K562 (cell line): ENCODE results near the gene ANKRD16. TPM values are rescaled to one million over a fixed set of nuclear protein-coding genes. Genes with fewer than 3 reads are reported as not detected.
A peak's percentile ranks its signal among the peaks of the same experiment; 100 is the strongest.

ENCODE experiments used
- HDAC6 ChIP-seq: IDR thresholded peaks from 2 replicates; pipeline ENCODE4 v1.6.1; 2012; ENCODE audit warnings: low read depth, mild to moderate bottlenecking, control low read depth, inconsistent platforms, low read length, moderate library complexity
- HLTF ChIP-seq: fragments of 450-650 bp; IDR thresholded peaks from 2 replicates; pipeline ENCODE4 v1.6.1; 2016
- HNRNPUL1 ChIP-seq: fragments of 200-400 bp; formaldehyde crosslinking; IDR thresholded peaks from 2 replicates; pipeline ENCODE4 v1.6.1; 2017; ENCODE audit warnings: low read length
- KLF16 ChIP-seq: IDR thresholded peaks from 2 replicates; pipeline ENCODE4 v1.6.1; 2016; ENCODE audit warnings: antibody characterized with exemption
- NONO ChIP-seq, 2 experiments: fragments of 200-400 bp in 1 of 2; fragments of 450-650 bp in 1 of 2; formaldehyde crosslinking in 1 of 2; IDR thresholded peaks; 2 replicates each; pipeline ENCODE4 v1.6.1; 2017; ENCODE audit warnings: low read depth in 2 of 2, mild to moderate bottlenecking in 2 of 2, moderate library complexity in 2 of 2, low read length in 1 of 2
- POU5F1 ChIP-seq: fragments of 150-350 bp; IDR thresholded peaks from 2 replicates; pipeline ENCODE4 v1.6.1; 2014; ENCODE audit warnings: borderline replicate concordance, low read length, low read depth, mild to moderate bottlenecking; ENCODE audit not compliant: partially characterized antibody
- YY1 ChIP-seq, 3 experiments: IDR thresholded peaks; 2 replicates each; pipeline ENCODE4 v1.6.1; 2011; ENCODE audit warnings: low read length in 2 of 3, mild to moderate bottlenecking in 2 of 3, moderate library complexity in 2 of 3, borderline replicate concordance in 1 of 3, control low read depth in 1 of 3, low read depth in 1 of 3; ENCODE audit not compliant: insufficient read depth in 3 of 3, insufficient replicate concordance in 2 of 3, control insufficient read depth in 1 of 3, insufficient read length in 1 of 3; ENCODE audit errors: extremely low read depth in 1 of 3
- ZKSCAN1 ChIP-seq: fragments of 150-350 bp; IDR thresholded peaks from 2 replicates; pipeline ENCODE4 v1.6.1; 2016; ENCODE audit warnings: low read depth, low read length
- ZNF143 ChIP-seq: sonication (generic); formaldehyde crosslinking; IDR thresholded peaks from 2 replicates; pipeline ENCODE4 v1.9.0; 2022; ENCODE audit warnings: mild to moderate bottlenecking, missing genetic modification reagents
- ZNF175 ChIP-seq: fragments of 200-800 bp; sonication (Bioruptor generic); IDR thresholded peaks from 2 replicates; pipeline ENCODE4 v1.6.1; 2016; ENCODE audit warnings: low read depth, mild to moderate bottlenecking, missing genetic modification characterization, missing compliant biosample characterization
- ZNF41 ChIP-seq: fragments of 250-450 bp; sonication (Bioruptor Pico); conservative IDR thresholded peaks from 2 replicates; pipeline ENCODE4 v1.4.0; 2020; ENCODE audit warnings: mild to moderate bottlenecking
- polyA plus RNA-seq, 8 experiments: library from polyadenylated mRNA; depleted of rRNA in 4 of 8; stranded (reverse) in 5 of 8; unstranded in 3 of 8; fragments of >200 nt; fragmentation: Nextera tagmentation in 2 of 8; fragmentation: Illumina TruSeq in 1 of 8; extraction: Ambion mirVana in 2 of 8; extraction: Trizol in 1 of 8; gene quantifications; 2 replicates each; pipeline versions ENCODE4 v1.2.1 to v1.2.3, GENCODE V29; 2011 to 2014; ENCODE audit warnings: inconsistent platforms in 1 of 8, missing spikeins in 1 of 8
- total RNA-seq, 7 experiments: library from RNA; depleted of rRNA in 6 of 7; stranded (reverse); fragments of >200 nt in 6 of 7; fragmentation: Illumina TruSeq in 2 of 7; extraction: Trizol in 2 of 7; gene quantifications; 2 replicates each; pipeline versions ENCODE4 v1.2.1 to v1.2.3, GENCODE V29; 2011 to 2021; ENCODE audit warnings: low replicate concordance in 1 of 7
- TF ChIP-seq, protein P1 (sequence below): fragments of 250-450 bp; sonication (Bioruptor Pico); IDR thresholded peaks from 2 replicates; pipeline ENCODE4 v1.5.0; 2020; ENCODE audit warnings: mild to moderate bottlenecking
- TF ChIP-seq, protein P2 (sequence below): fragments of 450-650 bp; formaldehyde crosslinking; IDR thresholded peaks from 2 replicates; pipeline ENCODE4 v1.4.0; 2022; ENCODE audit warnings: missing genetic modification characterization
- TF ChIP-seq, protein P3 (sequence below), 2 experiments: fragments of 250-450 bp in 1 of 2; fragments of 450-650 bp in 1 of 2; sonication (Bioruptor Pico) in 1 of 2; IDR thresholded peaks; 2 replicates each; pipeline versions ENCODE4 v1.6.1 to v1.8.0; 2016 to 2021; ENCODE audit warnings: mild to moderate bottlenecking in 2 of 2, moderate library complexity in 2 of 2, missing compliant biosample characterization in 1 of 2, missing genetic modification characterization in 1 of 2
- TF ChIP-seq, protein P4 (sequence below): IDR thresholded peaks from 2 replicates; pipeline ENCODE4 v1.6.1; 2016; ENCODE audit warnings: missing genetic modification characterization, missing compliant biosample characterization
- TF ChIP-seq, protein P5 (sequence below): sonication (generic); formaldehyde crosslinking; IDR thresholded peaks from 2 replicates; pipeline ENCODE4 v1.8.0; 2022; ENCODE audit warnings: mild to moderate bottlenecking, missing genetic modification reagents, borderline replicate concordance

The ANKRD16 gene
- total and polyA plus RNA-seq, 9 of the 15 experiments (the other 6 are each of a cell fraction or from before 2014, with no cell fraction given): 1.5 to 16.0 (median 9.5) TPM

DNA sequence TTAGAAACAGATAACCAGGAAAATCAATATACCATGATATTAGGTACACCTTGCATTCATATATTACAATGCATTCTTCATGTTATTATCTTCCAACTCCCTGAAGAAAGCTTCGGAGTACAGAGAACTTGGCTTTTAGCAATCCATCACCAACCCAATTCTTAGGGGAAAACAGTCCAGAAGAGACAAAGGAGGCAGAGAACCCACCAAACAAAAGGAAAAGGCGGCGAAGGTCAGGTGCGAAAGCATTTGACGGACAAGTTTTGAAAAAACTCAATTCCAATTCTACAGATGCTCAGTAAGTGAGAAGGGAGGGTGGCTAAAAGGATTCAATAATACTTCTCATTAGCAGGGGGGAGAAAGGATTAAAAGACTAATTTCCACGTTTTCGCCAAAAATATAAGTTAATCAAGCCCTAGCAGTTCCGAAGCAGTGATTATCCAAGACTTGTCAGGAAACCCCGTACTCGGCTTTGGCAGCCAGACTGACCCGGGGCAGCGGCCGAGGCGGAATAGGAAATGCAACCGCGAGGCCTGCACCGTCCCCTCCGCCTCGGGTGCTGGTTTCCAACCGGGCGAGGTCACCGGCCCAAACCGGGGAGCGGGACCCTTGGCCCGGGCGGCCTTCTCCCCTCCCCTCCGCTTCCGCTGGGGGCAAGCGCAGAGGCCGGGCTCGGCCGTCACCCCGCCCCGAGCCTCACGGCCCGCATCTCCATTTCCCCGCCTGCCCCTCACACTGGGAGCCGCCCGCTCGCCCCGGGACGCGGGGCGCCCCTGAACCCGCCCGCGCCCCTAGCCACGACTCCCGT lies 77.2 kb downstream of the ANKRD16 start (continued):
- no peak for TF ChIP-seq POU5F1
- TF ChIP-seq HLTF: no peak
- no peak for TF ChIP-seq HDAC6
- TF ChIP-seq NONO (IDR thresholded peaks at IDR 0.05; ENCODE audit: low read depth in 2 of 2, low read length in 1 of 2): no peak
- TF ChIP-seq ZNF41 (CRISPR knock-in tag): no peak
- TF ChIP-seq, protein P1, sequence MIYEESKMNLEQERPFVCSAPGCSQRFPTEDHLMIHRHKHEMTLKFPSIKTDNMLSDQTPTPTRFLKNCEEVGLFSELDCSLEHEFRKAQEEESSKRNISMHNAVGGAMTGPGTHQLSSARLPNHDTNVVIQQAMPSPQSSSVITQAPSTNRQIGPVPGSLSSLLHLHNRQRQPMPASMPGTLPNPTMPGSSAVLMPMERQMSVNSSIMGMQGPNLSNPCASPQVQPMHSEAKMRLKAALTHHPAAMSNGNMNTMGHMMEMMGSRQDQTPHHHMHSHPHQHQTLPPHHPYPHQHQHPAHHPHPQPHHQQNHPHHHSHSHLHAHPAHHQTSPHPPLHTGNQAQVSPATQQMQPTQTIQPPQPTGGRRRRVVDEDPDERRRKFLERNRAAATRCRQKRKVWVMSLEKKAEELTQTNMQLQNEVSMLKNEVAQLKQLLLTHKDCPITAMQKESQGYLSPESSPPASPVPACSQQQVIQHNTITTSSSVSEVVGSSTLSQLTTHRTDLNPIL: no peak
- no peak for TF ChIP-seq KLF16
- TF ChIP-seq, protein P2, sequence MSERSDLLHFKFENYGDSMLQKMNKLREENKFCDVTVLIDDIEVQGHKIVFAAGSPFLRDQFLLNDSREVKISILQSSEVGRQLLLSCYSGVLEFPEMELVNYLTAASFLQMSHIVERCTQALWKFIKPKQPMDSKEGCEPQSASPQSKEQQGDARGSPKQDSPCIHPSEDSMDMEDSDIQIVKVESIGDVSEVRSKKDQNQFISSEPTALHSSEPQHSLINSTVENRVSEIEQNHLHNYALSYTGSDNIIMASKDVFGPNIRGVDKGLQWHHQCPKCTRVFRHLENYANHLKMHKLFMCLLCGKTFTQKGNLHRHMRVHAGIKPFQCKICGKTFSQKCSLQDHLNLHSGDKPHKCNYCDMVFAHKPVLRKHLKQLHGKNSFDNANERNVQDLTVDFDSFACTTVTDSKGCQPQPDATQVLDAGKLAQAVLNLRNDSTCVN (CRISPR knock-in tag): no peak
- no peak for TF ChIP-seq ZKSCAN1
- TF ChIP-seq, protein P3, sequence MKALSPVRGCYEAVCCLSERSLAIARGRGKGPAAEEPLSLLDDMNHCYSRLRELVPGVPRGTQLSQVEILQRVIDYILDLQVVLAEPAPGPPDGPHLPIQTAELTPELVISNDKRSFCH (CRISPR knock-in tag; IDR thresholded peaks at IDR 0.05): no peak
- TF ChIP-seq, protein P3 (tag; IDR thresholded peaks at IDR 0.05): 0 out of 2 replicates have a peak, but pooled peaks have one; percentile 29
- TF ChIP-seq YY1 (IDR thresholded peaks at IDR 0.05; ENCODE audit: borderline replicate concordance in 1 of 3, control insufficient read depth in 1 of 3, extremely low read depth in 1 of 3, insufficient read depth in 3 of 3, insufficient read length in 1 of 3, insufficient replicate concordance in 2 of 3, low read depth in 1 of 3, low read length in 2 of 3): no peak
- TF ChIP-seq HNRNPUL1: no peak
- no peak for TF ChIP-seq ZNF175
- TF ChIP-seq, protein P4, sequence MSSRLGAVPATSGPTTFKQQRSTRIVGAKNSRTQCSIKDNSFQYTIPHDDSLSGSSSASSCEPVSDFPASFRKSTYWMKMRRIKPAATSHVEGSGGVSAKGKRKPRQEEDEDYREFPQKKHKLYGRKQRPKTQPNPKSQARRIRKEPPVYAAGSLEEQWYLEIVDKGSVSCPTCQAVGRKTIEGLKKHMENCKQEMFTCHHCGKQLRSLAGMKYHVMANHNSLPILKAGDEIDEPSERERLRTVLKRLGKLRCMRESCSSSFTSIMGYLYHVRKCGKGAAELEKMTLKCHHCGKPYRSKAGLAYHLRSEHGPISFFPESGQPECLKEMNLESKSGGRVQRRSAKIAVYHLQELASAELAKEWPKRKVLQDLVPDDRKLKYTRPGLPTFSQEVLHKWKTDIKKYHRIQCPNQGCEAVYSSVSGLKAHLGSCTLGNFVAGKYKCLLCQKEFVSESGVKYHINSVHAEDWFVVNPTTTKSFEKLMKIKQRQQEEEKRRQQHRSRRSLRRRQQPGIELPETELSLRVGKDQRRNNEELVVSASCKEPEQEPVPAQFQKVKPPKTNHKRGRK: no peak
- TF ChIP-seq ZNF143: no peak
- TF ChIP-seq, protein P5, sequence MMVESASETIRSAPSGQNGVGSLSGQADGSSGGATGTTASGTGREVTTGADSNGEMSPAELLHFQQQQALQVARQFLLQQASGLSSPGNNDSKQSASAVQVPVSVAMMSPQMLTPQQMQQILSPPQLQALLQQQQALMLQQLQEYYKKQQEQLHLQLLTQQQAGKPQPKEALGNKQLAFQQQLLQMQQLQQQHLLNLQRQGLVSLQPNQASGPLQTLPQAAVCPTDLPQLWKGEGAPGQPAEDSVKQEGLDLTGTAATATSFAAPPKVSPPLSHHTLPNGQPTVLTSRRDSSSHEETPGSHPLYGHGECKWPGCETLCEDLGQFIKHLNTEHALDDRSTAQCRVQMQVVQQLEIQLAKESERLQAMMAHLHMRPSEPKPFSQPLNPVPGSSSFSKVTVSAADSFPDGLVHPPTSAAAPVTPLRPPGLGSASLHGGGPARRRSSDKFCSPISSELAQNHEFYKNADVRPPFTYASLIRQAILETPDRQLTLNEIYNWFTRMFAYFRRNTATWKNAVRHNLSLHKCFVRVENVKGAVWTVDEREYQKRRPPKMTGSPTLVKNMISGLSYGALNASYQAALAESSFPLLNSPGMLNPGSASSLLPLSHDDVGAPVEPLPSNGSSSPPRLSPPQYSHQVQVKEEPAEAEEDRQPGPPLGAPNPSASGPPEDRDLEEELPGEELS (CRISPR knock-in tag): no peak; the same call in 1 of the 2 replicates
